Measurements from ENCODE around the gene CFD. TPM values are rescaled to one million over a fixed set of nuclear protein-coding genes. Genes with fewer than 3 reads are reported as not detected.

Gene CFD
- total RNA-seq, 1 experiment from 2014 or later = 1.7 TPM

DNA sequence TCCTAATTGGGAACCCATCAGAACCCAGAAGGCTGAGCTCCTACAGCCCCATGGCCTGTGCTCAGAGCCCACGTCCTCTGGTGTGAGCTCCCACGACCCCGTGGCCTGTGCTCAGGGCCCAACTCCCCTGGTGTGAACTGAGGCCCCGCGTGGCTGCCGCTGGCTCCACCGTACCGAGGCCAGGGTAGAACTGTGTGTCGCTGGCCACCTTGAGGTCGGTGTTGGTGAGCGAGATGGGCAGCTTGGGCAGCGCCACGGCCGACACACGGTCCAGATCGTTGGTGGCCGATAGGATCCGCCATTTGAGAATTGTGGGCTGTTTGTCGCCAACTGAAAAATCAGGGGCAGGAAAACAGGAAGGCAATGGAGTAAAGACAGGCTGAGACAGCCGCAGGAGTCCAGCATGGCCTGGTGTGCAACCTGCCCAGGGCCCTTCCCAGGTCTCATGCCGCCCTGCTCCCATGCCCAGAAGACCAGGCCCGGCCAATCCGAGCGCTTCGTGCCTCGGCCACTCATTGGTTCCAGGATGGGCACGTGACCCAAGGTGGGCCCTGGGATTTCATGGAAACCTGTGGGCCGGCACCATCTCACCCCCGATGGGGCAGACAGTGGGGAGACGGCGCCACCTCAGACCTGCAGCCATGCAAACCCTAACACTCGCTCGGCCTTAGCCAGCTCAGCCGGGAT is 22.1 kb downstream of the CFD start:
- no peaks in the 10 kb centered on the region for H3K9me3 Mint-ChIP-seq
- H3K27me3 Mint-ChIP-seq (ENCODE audit: low read depth) = no peaks in the 10 kb centered on the region
- no peak overlapping the region for H3K4me3 Mint-ChIP-seq
- ChIA-PET CTCF (no interaction called here), POLR2A (no interaction called here)
- H3K27ac Mint-ChIP-seq = no peak overlapping the region
- peaks cover 18% of the 10 kb centered on the region for H3K36me3 Mint-ChIP-seq
- no peak for DNase-seq (ENCODE audit: low spot score)
- TF ChIP-seq, protein P1, sequence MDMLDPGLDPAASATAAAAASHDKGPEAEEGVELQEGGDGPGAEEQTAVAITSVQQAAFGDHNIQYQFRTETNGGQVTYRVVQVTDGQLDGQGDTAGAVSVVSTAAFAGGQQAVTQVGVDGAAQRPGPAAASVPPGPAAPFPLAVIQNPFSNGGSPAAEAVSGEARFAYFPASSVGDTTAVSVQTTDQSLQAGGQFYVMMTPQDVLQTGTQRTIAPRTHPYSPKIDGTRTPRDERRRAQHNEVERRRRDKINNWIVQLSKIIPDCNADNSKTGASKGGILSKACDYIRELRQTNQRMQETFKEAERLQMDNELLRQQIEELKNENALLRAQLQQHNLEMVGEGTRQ (CRISPR knock-in tag; IDR thresholded peaks at IDR 0.05) = peak; percentile 59; the same call in 1 of the 2 replicates
- no peak for TF ChIP-seq JAZF1 (CRISPR knock-in tag; IDR thresholded peaks at IDR 0.05)
- no peaks in the 10 kb centered on the region for H3K4me1 Mint-ChIP-seq
- ATAC-seq = no peak

DNA sequence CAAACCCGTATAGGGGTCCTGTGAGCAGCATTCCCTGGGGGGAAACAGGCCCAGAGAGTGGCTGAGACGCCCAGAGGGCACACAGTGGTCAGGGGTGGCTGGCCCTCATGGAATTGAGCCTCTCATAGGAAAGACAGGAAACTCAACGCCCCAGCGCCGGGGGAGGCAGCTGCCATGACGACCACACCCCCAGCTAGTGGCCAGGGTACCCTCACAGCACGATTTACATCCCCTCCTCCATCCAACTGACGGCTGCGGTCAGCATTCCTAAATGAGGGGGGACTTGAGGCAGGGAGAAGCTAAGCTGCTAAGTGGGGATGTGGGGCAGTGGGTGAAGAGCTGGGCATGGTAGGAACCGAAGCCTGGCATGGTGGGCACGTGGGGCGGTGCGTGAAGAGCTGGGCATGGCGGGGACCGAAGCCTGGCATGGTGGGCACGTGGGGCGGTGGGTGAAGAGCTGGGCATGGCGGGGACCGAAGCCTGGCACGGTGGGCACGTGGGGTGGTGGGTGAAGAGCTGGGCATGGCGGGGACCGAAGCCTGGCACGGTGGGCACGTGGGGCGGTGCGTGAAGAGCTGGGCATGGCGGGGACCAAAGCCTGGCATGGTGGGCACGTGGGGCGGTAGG is 23.5 kb downstream of the CFD start:
- POLR2A ChIA-PET = no interaction called here
- CTCF ChIA-PET = no interaction called here
- Mint-ChIP-seq H3K36me3 (peaks cover 18% of the 10 kb centered on the region), H3K4me1 (no peaks in the 10 kb centered on the region), H3K27me3 (ENCODE audit: low read depth) (no peaks in the 10 kb centered on the region), H3K9me3 (no peaks in the 10 kb centered on the region), H3K27ac (no peak overlapping the region), H3K4me3 (no peak overlapping the region)
- ATAC-seq = no peak
- DNase-seq (ENCODE audit: low spot score) = no peak
- TF ChIP-seq ZNF416 (CRISPR knock-in tag; IDR thresholded peaks at IDR 0.05) (no peak), SP1 (CRISPR knock-in tag; conservative IDR thresholded peaks at IDR 0.05) (no peak), GABPB1 (CRISPR knock-in tag; IDR thresholded peaks at IDR 0.05) (no peak), IRF2 (CRISPR knock-in tag; IDR thresholded peaks at IDR 0.05; ENCODE audit: borderline replicate concordance, low read depth) (no peak), ZNF232 (CRISPR knock-in tag; IDR thresholded peaks at IDR 0.05) (no peak), ZNF671 (CRISPR knock-in tag; IDR thresholded peaks at IDR 0.05) (no peak), TEAD4 (CRISPR knock-in tag; IDR thresholded peaks at IDR 0.05) (no peak), JUN (CRISPR knock-in tag; IDR thresholded peaks at IDR 0.05) (no peak), NFATC4 (CRISPR knock-in tag; IDR thresholded peaks at IDR 0.05) (no peak), GRHL2 (CRISPR knock-in tag; IDR thresholded peaks at IDR 0.05; ENCODE audit: insufficient replicate concordance, severe bottlenecking) (no peak), ZBTB21 (CRISPR knock-in tag; IDR thresholded peaks at IDR 0.05; ENCODE audit: borderline replicate concordance) (no peak), OVOL2 (CRISPR knock-in tag; IDR thresholded peaks at IDR 0.05; ENCODE audit: borderline replicate concordance) (no peak)
- TF ChIP-seq, protein P2, sequence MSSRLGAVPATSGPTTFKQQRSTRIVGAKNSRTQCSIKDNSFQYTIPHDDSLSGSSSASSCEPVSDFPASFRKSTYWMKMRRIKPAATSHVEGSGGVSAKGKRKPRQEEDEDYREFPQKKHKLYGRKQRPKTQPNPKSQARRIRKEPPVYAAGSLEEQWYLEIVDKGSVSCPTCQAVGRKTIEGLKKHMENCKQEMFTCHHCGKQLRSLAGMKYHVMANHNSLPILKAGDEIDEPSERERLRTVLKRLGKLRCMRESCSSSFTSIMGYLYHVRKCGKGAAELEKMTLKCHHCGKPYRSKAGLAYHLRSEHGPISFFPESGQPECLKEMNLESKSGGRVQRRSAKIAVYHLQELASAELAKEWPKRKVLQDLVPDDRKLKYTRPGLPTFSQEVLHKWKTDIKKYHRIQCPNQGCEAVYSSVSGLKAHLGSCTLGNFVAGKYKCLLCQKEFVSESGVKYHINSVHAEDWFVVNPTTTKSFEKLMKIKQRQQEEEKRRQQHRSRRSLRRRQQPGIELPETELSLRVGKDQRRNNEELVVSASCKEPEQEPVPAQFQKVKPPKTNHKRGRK (CRISPR knock-in tag; IDR thresholded peaks at IDR 0.05; ENCODE audit: borderline replicate concordance) = no peak
- TF ChIP-seq, protein P3, sequence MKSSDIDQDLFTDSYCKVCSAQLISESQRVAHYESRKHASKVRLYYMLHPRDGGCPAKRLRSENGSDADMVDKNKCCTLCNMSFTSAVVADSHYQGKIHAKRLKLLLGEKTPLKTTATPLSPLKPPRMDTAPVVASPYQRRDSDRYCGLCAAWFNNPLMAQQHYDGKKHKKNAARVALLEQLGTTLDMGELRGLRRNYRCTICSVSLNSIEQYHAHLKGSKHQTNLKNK (CRISPR knock-in tag; IDR thresholded peaks at IDR 0.05) = no peak
- TF ChIP-seq, protein P4, sequence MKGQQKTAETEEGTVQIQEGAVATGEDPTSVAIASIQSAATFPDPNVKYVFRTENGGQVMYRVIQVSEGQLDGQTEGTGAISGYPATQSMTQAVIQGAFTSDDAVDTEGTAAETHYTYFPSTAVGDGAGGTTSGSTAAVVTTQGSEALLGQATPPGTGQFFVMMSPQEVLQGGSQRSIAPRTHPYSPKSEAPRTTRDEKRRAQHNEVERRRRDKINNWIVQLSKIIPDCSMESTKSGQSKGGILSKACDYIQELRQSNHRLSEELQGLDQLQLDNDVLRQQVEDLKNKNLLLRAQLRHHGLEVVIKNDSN (CRISPR knock-in tag; IDR thresholded peaks at IDR 0.05) = no peak
- TF ChIP-seq, protein P5, sequence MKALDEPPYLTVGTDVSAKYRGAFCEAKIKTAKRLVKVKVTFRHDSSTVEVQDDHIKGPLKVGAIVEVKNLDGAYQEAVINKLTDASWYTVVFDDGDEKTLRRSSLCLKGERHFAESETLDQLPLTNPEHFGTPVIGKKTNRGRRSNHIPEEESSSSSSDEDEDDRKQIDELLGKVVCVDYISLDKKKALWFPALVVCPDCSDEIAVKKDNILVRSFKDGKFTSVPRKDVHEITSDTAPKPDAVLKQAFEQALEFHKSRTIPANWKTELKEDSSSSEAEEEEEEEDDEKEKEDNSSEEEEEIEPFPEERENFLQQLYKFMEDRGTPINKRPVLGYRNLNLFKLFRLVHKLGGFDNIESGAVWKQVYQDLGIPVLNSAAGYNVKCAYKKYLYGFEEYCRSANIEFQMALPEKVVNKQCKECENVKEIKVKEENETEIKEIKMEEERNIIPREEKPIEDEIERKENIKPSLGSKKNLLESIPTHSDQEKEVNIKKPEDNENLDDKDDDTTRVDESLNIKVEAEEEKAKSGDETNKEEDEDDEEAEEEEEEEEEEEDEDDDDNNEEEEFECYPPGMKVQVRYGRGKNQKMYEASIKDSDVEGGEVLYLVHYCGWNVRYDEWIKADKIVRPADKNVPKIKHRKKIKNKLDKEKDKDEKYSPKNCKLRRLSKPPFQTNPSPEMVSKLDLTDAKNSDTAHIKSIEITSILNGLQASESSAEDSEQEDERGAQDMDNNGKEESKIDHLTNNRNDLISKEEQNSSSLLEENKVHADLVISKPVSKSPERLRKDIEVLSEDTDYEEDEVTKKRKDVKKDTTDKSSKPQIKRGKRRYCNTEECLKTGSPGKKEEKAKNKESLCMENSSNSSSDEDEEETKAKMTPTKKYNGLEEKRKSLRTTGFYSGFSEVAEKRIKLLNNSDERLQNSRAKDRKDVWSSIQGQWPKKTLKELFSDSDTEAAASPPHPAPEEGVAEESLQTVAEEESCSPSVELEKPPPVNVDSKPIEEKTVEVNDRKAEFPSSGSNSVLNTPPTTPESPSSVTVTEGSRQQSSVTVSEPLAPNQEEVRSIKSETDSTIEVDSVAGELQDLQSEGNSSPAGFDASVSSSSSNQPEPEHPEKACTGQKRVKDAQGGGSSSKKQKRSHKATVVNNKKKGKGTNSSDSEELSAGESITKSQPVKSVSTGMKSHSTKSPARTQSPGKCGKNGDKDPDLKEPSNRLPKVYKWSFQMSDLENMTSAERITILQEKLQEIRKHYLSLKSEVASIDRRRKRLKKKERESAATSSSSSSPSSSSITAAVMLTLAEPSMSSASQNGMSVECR (CRISPR knock-in tag; IDR thresholded peaks at IDR 0.05; ENCODE audit: borderline replicate concordance) = no peak
- TF ChIP-seq, protein P6, sequence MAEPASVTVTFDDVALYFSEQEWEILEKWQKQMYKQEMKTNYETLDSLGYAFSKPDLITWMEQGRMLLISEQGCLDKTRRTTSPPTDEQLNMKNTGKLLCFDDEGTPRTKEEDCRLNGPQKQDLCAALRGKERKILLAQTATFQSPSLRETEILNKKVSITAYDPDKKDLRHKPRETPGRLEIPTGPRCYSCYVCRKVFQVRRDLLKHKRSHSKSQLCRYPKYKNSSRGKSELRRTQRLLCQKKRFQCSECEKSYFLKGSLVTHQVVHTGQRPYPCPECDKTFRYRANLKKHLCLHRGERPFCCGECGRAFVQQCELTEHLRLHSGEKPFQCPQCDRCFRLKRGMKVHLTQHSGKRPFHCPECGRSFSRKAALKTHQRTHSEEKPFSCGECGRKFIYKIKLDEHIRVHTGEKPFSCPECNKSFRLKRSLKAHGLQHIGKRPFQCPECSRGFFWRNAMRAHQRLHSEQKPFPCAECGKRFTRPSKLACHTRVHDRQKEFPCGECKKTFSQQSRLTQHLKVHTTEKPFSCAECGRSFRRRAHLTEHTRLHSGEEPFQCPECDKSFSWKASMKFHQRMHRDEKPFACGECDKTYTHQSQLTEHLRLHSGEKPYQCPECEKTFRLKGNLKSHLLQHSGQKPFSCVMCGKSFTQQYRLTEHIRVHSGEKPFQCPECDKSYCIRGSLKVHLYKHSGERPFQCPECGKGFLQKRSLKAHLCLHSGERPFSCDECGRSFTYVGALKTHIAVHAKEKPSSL (CRISPR knock-in tag; conservative IDR thresholded peaks at IDR 0.05) = no peak
- TF ChIP-seq, protein P7, sequence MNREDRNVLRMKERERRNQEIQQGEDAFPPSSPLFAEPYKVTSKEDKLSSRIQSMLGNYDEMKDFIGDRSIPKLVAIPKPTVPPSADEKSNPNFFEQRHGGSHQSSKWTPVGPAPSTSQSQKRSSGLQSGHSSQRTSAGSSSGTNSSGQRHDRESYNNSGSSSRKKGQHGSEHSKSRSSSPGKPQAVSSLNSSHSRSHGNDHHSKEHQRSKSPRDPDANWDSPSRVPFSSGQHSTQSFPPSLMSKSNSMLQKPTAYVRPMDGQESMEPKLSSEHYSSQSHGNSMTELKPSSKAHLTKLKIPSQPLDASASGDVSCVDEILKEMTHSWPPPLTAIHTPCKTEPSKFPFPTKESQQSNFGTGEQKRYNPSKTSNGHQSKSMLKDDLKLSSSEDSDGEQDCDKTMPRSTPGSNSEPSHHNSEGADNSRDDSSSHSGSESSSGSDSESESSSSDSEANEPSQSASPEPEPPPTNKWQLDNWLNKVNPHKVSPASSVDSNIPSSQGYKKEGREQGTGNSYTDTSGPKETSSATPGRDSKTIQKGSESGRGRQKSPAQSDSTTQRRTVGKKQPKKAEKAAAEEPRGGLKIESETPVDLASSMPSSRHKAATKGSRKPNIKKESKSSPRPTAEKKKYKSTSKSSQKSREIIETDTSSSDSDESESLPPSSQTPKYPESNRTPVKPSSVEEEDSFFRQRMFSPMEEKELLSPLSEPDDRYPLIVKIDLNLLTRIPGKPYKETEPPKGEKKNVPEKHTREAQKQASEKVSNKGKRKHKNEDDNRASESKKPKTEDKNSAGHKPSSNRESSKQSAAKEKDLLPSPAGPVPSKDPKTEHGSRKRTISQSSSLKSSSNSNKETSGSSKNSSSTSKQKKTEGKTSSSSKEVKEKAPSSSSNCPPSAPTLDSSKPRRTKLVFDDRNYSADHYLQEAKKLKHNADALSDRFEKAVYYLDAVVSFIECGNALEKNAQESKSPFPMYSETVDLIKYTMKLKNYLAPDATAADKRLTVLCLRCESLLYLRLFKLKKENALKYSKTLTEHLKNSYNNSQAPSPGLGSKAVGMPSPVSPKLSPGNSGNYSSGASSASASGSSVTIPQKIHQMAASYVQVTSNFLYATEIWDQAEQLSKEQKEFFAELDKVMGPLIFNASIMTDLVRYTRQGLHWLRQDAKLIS (CRISPR knock-in tag; IDR thresholded peaks at IDR 0.05; ENCODE audit: borderline replicate concordance) = no peak

All from WTC11 (cell line).